Retinal pigment epithelial cell (primary cell): ENCODE results near the gene PACS1.

ENCODE experiments used
- DNase-seq: peaks from one replicate; pipeline ENCODE4 v3.0.0-alpha.2; 2010; ENCODE audit warnings: low read depth
- H3K4me3 ChIP-seq: 2 replicates; pipeline ENCODE4 v1.5.1; 2011; ENCODE audit warnings: mild to moderate bottlenecking, low read length, control low read depth, moderate library complexity
- CTCF ChIP-seq: conservative IDR thresholded peaks from 2 replicates; pipeline ENCODE4 v1.5.1; 2011; ENCODE audit warnings: low read depth, low read length, control low read depth, inconsistent platforms

PACS1 gene

GRCh38 chr11:66157182-66157864, 87.3 kb downstream of the PACS1 start:
- TF ChIP-seq CTCF: no peak
- DNase-seq: no peak
- H3K4me3 ChIP-seq: no peak overlapping the region

GRCh38 chr11:66158156-66158555, 88.1 kb downstream of the PACS1 start:
- no peak for TF ChIP-seq CTCF
- H3K4me3 ChIP-seq: no peak overlapping the region
- DNase-seq: no peak

GRCh38 chr11:66159324-66159984, 89.4 kb downstream of the PACS1 start:
- TF ChIP-seq CTCF: no peak
- no peak overlapping the region for H3K4me3 ChIP-seq
- peak; percentile 34 for DNase-seq

- no peak overlapping the region for H3K4me3 ChIP-seq
- no peak for TF ChIP-seq CTCF
- no peak for DNase-seq
Measured at GRCh38 chr11:66160709-66161108, 90.6 kb downstream of the PACS1 start.

- no peak for TF ChIP-seq CTCF
- no peak overlapping the region for H3K4me3 ChIP-seq
- DNase-seq: no peak
Measured at GRCh38 chr11:66168289-66168688, 98.2 kb downstream of the PACS1 start.

GRCh38 chr11:66172146-66172545, 102.1 kb downstream of the PACS1 start:
- DNase-seq: no peak
- TF ChIP-seq CTCF: no peak
- H3K4me3 ChIP-seq: no peak overlapping the region

GRCh38 chr11:66176650-66177049, 106.6 kb downstream of the PACS1 start:
- TF ChIP-seq CTCF: no peak
- DNase-seq: no peak
- no peak overlapping the region for H3K4me3 ChIP-seq
